GM12801 (cell line): ENCODE results near the gene BANF1.

Source experiments
- CTCF ChIP-seq: IDR thresholded peaks from one replicate; pipeline ENCODE4 v1.5.1; 2011; ENCODE audit warnings: control low read depth; ENCODE audit not compliant: insufficient read length; ENCODE audit errors: extremely low read depth

Gene BANF1

GRCh38 chr11:66008468-66009101 is 6.3 kb downstream of the BANF1 start:
- no peak for TF ChIP-seq CTCF

GRCh38 chr11:66011239-66011784 is 9.0 kb downstream of the BANF1 start:
- no peak for TF ChIP-seq CTCF

GRCh38 chr11:66011785-66012303 is 9.5 kb downstream of the BANF1 start, which contains the start of gene CST6:
Gene CST6 (plus strand): TSS chr11:66012008. CDS start chr11:66012045, 37 bp downstream.
- no peak for TF ChIP-seq CTCF

GRCh38 chr11:66012371-66012945 is 10.2 kb downstream of the BANF1 start:
- no peak for TF ChIP-seq CTCF

- no peak for TF ChIP-seq CTCF
Observed at GRCh38 chr11:66012946-66013761, 10.9 kb downstream of the BANF1 start.

- no peak for TF ChIP-seq CTCF
Observed at GRCh38 chr11:66013762-66014100, 11.4 kb downstream of the BANF1 start.

GRCh38 chr11:66014804-66015453 is 12.6 kb downstream of the BANF1 start:
- TF ChIP-seq CTCF, result no peak
